HEK293T (cell line): ENCODE results near the gene ITGA1.

ENCODE experiments used
- CTCF ChIA-PET: fragments of 350-600 bp; formaldehyde crosslinking; extraction: SDS; loops from one replicate; lab custom pipeline; 2021; ENCODE audit warnings: antibody characterized with exemption, inconsistent platforms; lab: Yijun Ruan, JAX
- POLR2A ChIA-PET: fragments of 350-600 bp; formaldehyde crosslinking; extraction: SDS; loops from one replicate; lab custom pipeline; 2020; ENCODE audit warnings: antibody characterized with exemption, inconsistent platforms; lab: Yijun Ruan, JAX
- DNase-seq: peaks from one replicate; pipeline ENCODE4 v3.0.0; 2012; ENCODE audit warnings: mixed read lengths; ENCODE audit errors: extremely low spot score
- ARNT ChIP-seq: fragments of 450-650 bp; IDR thresholded peaks from 2 replicates; pipeline ENCODE4 v1.6.1; 2017; ENCODE audit warnings: mild to moderate bottlenecking
- BHLHE40 ChIP-seq: fragments of 450-650 bp; IDR thresholded peaks from 2 replicates; pipeline ENCODE4 v1.6.1; 2016; ENCODE audit warnings: mild to moderate bottlenecking, moderate library complexity, borderline replicate concordance
- CTBP1 ChIP-seq: fragments of 450-650 bp; IDR thresholded peaks from 2 replicates; pipeline ENCODE4 v1.6.1; 2016; ENCODE audit warnings: borderline replicate concordance
- ELF4 ChIP-seq: fragments of 450-650 bp; IDR thresholded peaks from 2 replicates; pipeline ENCODE4 v1.6.1; 2017; ENCODE audit warnings: antibody characterized with exemption
- FOXA1 ChIP-seq: fragments of 450-650 bp; IDR thresholded peaks from 2 replicates; pipeline ENCODE4 v1.6.1; 2016; ENCODE audit warnings: mild to moderate bottlenecking
- FOXK2 ChIP-seq: fragments of 450-650 bp; IDR thresholded peaks from 2 replicates; pipeline ENCODE4 v1.6.1; 2016; ENCODE audit warnings: mild to moderate bottlenecking
- FOXM1 ChIP-seq: fragments of 450-650 bp; IDR thresholded peaks from 2 replicates; pipeline ENCODE4 v1.6.1; 2017; ENCODE audit warnings: mild to moderate bottlenecking, borderline replicate concordance
- HDGF ChIP-seq: fragments of 450-650 bp; IDR thresholded peaks from 2 replicates; pipeline ENCODE4 v1.6.1; 2017; ENCODE audit warnings: antibody characterized with exemption, borderline replicate concordance
- L3MBTL2 ChIP-seq: fragments of 450-650 bp; conservative IDR thresholded peaks from 2 replicates; pipeline ENCODE4 v1.6.1; 2016; ENCODE audit warnings: mild to moderate bottlenecking
- LEF1 ChIP-seq: fragments of 450-650 bp; IDR thresholded peaks from 2 replicates; pipeline ENCODE4 v1.6.1; 2017; ENCODE audit warnings: mild to moderate bottlenecking, borderline replicate concordance
- NFRKB ChIP-seq: fragments of 450-650 bp; IDR thresholded peaks from 2 replicates; pipeline ENCODE4 v1.6.1; 2016; ENCODE audit warnings: mild to moderate bottlenecking, moderate library complexity
- SP1 ChIP-seq: fragments of 450-650 bp; IDR thresholded peaks from 2 replicates; pipeline ENCODE4 v1.6.1; 2017
- SUZ12 ChIP-seq: fragments of 450-650 bp; IDR thresholded peaks from 2 replicates; pipeline ENCODE4 v1.6.1; 2016; ENCODE audit warnings: mild to moderate bottlenecking
- TARDBP ChIP-seq: fragments of 450-650 bp; IDR thresholded peaks from 2 replicates; pipeline ENCODE4 v1.6.1; 2016
- ZNF384 ChIP-seq: fragments of 450-650 bp; IDR thresholded peaks from 2 replicates; pipeline ENCODE4 v1.6.1; 2016
- TF ChIP-seq, protein P1 (sequence below): fragments of 450-650 bp; IDR thresholded peaks from 2 replicates; pipeline ENCODE4 v1.6.1; 2016

Gene ITGA1

DNA sequence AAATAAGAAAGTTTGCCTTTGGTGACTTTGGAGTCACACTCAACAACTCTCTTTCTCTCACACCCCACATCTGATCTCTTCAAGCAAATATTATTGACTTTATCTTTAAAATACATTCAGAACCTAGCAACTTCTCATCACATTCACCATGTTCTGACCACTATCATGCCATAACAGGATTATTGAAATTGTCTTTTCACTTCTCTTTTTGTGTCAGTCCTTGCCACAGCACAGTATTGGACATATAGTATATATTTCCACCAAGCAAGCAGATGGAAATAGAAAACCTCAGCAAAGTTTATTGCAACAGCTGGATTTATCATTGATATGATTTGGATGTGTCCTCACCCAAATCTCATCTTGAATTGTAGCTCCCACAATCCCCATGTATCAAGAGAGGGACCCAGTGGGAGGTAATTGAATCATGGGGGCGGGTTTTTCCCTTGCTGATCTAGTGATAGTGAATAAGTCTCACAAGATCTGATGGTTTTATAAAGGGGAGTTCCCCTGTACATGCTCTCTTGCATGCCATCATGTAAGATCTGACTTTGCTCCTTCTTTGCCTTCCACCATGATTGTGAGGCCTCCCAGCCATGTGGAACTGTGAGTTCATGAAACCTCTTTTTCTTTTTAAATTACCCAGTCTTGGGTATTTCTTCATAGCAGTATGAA is 26.9 kb upstream of the ITGA1 start:
- CTCF ChIA-PET = no interaction called here
- POLR2A ChIA-PET = no interaction called here
- no peak for DNase-seq
- TF ChIP-seq ARNT = no peak
- TF ChIP-seq ELF4 = no peak
- no peak for TF ChIP-seq NFRKB
- no peak for TF ChIP-seq FOXM1

DNA sequence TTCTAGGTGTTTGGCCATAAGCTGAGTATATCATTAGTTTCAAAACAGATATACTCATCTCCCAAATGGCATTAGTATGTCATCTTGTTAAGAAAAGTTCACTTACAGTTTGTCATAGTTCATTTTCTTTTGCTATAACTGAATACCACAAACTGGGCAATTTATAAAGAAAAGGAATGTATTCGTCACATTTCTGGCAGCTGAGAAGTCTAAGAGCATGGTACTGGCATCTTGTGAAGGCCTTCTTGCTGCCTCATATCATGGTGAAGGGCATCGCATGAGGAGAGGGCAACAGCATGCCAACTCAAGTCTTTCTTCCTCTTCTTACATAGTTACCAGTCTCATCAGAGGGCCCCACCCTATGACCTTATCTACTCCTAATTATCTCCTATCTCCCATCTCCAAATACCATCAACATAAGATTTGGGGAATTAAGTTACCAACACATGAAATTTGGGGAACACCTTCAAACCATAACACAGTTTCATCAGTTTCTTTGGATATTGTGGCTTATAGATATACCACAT is 20.4 kb upstream of the ITGA1 start:
- no peak for DNase-seq
- ChIA-PET POLR2A (no interaction called here), CTCF (interaction anchor here (0.5 kb wide), 1 partner anchor 10 kb away, joined by 3 read pairs; no protein-coding TSS in a partner anchor)
- TF ChIP-seq TARDBP = no peak
- TF ChIP-seq CTBP1 = no peak
- no peak for TF ChIP-seq FOXM1
- TF ChIP-seq SP1 = no peak
- TF ChIP-seq NFRKB = no peak
- TF ChIP-seq FOXK2 = no peak
- no peak for TF ChIP-seq BHLHE40
- no peak for TF ChIP-seq L3MBTL2

DNA sequence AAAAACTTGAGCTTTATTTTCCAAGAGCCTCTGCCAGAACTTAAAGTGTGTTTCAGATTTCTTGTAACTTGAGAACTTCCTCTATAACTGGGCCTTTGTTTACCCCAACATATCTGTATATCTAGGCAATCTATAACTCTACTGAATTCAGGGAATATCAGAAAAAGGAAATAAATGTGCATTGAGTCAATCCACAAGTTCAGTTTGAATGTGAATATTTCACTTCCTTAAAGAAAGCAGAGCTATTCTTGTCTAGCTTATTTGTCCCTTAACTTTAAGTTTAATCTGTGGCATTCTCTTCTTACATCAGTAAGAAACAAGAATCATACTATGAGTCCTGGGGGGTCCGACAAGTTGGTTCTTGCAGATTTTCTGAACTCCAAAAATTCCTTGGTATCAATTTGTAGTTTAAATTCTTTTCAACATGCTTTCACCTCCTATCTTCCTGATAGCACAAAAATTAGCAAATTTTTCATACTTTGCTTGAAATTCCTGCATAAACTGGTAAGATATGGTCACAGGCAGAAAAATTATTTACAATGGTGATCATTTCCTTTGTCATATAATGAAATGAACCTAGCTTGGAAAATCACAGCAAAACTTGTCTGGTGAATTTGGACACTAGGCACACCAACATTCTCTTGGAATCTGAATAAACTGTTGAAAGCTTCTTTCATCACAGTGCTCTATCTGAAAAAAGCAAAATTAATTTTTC is 19.8 kb upstream of the ITGA1 start:
- POLR2A ChIA-PET = interaction anchor here (0.7 kb wide), 1 partner anchor 32 kb away, joined by 4 read pairs; no protein-coding TSS in a partner anchor
- CTCF ChIA-PET = interaction anchor here (0.5 kb wide), 1 partner anchor 9 kb away, joined by 3 read pairs; no protein-coding TSS in a partner anchor
- TF ChIP-seq CTBP1 (no peak), BHLHE40 (no peak), L3MBTL2 (no peak), ZNF384 (no peak), ELF4 (no peak), SP1 (no peak), HDGF (no peak)
- no peak for DNase-seq

DNA sequence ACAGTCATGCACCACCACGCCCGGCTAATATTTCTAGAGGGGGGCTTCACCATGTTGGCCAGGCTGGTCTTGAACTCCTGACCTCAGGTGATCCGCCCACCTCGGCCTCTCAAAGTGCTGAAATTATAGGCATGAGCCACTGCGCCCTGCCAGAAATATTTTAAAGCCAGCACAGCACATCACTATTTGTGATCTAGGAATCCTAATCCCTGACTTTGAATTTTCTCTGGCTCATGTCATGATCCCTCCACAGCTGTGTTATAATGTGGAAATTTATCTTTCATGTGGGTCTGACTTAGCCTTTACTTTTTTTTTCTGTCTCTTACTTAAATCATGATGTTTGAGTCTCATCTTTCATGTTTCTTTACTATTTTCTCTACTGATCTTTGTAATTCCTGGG is 18.7 kb upstream of the ITGA1 start:
- TF ChIP-seq ARNT (no peak), TARDBP (no peak), ZNF384 (no peak), LEF1 (no peak), L3MBTL2 (no peak), BHLHE40 (no peak)
- ChIA-PET CTCF (no interaction called here), POLR2A (no interaction called here)
- DNase-seq = no peak

DNA sequence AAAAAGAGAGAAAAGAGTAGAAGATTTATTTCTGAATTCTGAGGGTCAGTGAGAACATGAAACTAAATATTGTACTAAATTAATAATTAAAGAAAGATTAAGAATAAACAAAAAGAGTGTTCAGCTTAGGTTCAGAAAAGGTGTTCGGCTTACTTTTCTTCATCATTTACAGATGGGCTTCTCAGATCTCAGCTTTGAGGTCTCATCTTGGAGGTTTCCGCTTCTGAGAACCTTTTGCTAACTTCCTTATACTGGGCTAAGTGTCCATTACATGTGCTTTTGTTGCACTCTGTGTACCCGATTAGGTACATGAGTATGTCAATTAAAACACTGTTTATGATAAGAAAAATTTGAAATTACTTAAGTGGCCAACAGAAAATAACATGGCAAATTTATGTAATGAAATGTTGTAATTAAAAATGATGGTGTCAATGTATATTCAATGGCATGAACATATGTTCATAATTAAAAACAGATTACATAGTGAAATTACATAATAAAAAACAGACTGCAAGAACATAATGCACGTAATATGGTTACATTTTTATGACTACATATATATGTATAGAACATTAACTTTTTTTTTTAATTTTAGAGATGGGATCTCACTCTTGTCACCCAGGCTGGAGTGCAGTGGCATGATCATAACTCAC is 17.3 kb upstream of the ITGA1 start:
- TF ChIP-seq SUZ12 (no peak), CTBP1 (no peak), FOXK2 (no peak), FOXM1 (no peak), ARNT (no peak), BHLHE40 (no peak), HDGF (no peak), TARDBP (no peak), ELF4 (no peak), ZNF384 (no peak), LEF1 (no peak), L3MBTL2 (no peak), SP1 (no peak), FOXA1 (no peak), NFRKB (no peak)
- TF ChIP-seq, protein P1, sequence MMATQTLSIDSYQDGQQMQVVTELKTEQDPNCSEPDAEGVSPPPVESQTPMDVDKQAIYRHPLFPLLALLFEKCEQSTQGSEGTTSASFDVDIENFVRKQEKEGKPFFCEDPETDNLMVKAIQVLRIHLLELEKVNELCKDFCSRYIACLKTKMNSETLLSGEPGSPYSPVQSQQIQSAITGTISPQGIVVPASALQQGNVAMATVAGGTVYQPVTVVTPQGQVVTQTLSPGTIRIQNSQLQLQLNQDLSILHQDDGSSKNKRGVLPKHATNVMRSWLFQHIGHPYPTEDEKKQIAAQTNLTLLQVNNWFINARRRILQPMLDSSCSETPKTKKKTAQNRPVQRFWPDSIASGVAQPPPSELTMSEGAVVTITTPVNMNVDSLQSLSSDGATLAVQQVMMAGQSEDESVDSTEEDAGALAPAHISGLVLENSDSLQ = no peak
- CTCF ChIA-PET = no interaction called here
- no peak for DNase-seq
- POLR2A ChIA-PET = no interaction called here

DNA sequence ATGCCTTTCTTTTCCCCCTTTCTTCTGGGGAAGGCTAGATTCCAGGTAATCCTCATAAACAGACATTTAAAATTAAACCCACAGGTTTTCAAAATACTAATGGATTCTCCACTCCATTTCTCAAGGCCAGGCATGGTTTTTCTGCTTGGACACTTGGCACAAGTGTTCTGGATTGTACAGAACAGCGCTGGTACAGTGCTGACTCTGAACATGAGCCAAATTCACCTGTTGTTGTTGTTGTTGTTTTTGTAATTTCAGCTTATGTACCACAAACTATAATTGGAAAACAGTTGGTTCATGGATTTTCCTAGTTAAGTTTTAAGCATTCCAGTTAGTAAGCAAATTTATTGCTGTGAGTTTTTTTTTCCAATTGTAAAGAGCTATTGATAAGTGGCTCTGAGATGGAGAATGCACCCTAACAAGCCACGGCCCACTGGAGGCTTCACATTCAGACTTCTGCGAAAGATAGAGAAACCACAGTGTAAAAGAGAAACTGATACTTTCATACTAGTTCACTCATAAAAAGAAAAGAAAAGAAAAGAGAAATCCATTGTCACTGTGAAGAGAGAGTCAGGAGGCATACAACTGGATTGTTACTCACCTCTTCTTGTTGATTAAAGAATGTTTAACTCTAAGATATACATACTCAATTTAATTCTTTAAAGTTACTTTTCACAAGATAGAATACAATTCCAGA is 16.2 kb upstream of the ITGA1 start:
- CTCF ChIA-PET = no interaction called here
- POLR2A ChIA-PET = interaction anchor here (0.5 kb wide), 1 partner anchor 101 kb away, joined by 3 read pairs; no protein-coding TSS in a partner anchor
- TF ChIP-seq, protein P1 = no peak
- TF ChIP-seq ARNT = no peak
- no peak for TF ChIP-seq ZNF384
- TF ChIP-seq HDGF = no peak
- TF ChIP-seq FOXK2 = no peak
- no peak for TF ChIP-seq FOXM1
- no peak for TF ChIP-seq ELF4
- TF ChIP-seq FOXA1 = no peak
- TF ChIP-seq NFRKB = no peak
- TF ChIP-seq CTBP1 = no peak
- no peak for TF ChIP-seq TARDBP
- no peak for TF ChIP-seq SP1
- no peak for TF ChIP-seq BHLHE40
- TF ChIP-seq L3MBTL2 = no peak
- no peak for TF ChIP-seq LEF1
- DNase-seq = no peak
